Measurements from ENCODE around the gene KLK1. TPM values are rescaled to one million over a fixed set of nuclear protein-coding genes. Genes with fewer than 3 reads are reported as not detected.

Gene KLK1
- total and polyA plus RNA-seq, 10 of the 15 experiments (the other 5 are each of a cell fraction or from before 2014, with no cell fraction given) = 3.4 to 27.5 (median 20.2) TPM

DNA sequence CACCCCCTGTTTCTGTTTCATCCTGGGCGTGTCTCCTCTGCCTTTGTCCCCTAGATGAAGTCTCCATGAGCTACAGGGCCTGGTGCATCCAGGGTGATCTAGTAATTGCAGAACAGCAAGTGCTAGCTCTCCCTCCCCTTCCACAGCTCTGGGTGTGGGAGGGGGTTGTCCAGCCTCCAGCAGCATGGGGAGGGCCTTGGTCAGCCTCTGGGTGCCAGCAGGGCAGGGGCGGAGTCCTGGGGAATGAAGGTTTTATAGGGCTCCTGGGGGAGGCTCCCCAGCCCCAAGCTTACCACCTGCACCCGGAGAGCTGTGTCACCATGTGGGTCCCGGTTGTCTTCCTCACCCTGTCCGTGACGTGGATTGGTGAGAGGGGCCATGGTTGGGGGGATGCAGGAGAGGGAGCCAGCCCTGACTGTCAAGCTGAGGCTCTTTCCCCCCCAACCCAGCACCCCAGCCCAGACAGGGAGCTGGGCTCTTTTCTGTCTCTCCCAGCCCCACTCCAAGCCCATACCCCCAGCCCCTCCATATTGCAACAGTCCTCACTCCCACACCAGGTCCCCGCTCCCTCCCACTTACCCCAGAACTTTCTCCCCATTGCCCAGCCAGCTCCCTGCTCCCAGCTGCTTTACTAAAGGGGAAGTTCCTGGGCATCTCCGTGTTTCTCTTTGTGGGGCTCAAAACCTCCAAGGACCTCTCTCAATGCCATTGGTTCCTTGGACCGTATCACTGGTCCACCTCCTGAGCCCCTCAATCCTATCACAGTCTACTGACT lies 31.2 kb upstream of the KLK1 start, which contains the start of gene KLK3:
KLK3 (plus strand) TSS at position 280 of the 775 bp plus-strand sequence; CDS start at position 321, 41 bp downstream.
- DNase-seq (ENCODE audit: low read depth, low spot score) = no peak
- H4K20me1 ChIP-seq (ENCODE audit: control insufficient read depth, insufficient read depth) = no peaks in the 10 kb centered on the region
- no peaks in the 10 kb centered on the region; a peak in 3 of 4 replicates for H3K27me3 ChIP-seq (replicated peaks in 1 of 2; ENCODE audit: control insufficient read depth in 2 of 2, insufficient read depth in 2 of 2, low read length in 1 of 2)
- H3K4me2 ChIP-seq (ENCODE audit: control insufficient read depth, insufficient read depth) = no peak within 1 kb of the TSS
- no peak within 1 kb of the TSS for H3K27ac ChIP-seq (ENCODE audit: control insufficient read depth, insufficient read depth)
- CTCF ChIA-PET = interaction anchor here (1.1 kb wide), 1 partner anchor 67 kb away, joined by 7 read pairs; no protein-coding TSS in a partner anchor
- H3K36me3 ChIP-seq (ENCODE audit: control insufficient read depth in 2 of 2, insufficient read depth in 2 of 2, low read length in 1 of 2) = no peaks in the 10 kb centered on the region
- no peak for TF ChIP-seq TCF3 (IDR thresholded peaks at IDR 0.05; ENCODE audit: borderline replicate concordance, insufficient read depth, low read depth, low read length)
- no peak for TF ChIP-seq ZNF274 (IDR thresholded peaks at IDR 0.05; ENCODE audit: insufficient read depth, insufficient read length)
- TF ChIP-seq DPF2 (IDR thresholded peaks at IDR 0.05) = no peak
- no peak for TF ChIP-seq CHD4 (IDR thresholded peaks at IDR 0.05)
- TF ChIP-seq ETV6 (conservative IDR thresholded peaks at IDR 0.05 in 1 of 2, IDR thresholded peaks at IDR 0.05 in 1 of 2; ENCODE audit: borderline replicate concordance in 1 of 2, low read depth in 1 of 2) = no peak
- no peak for TF ChIP-seq RAD21 (IDR thresholded peaks at IDR 0.05; ENCODE audit: insufficient read depth, low read depth, low read length)
- TF ChIP-seq RFX5 (IDR thresholded peaks at IDR 0.05; ENCODE audit: low read depth, low read length) = no peak
- no peak for TF ChIP-seq JUNB (IDR thresholded peaks at IDR 0.05)
- TF ChIP-seq SREBF1 (IDR thresholded peaks at IDR 0.05; ENCODE audit: low read length) = no peak
- no peak for TF ChIP-seq RELA (IDR thresholded peaks at IDR 0.05; ENCODE audit: borderline replicate concordance, partially characterized antibody)
- RAD21 ChIA-PET (ENCODE audit: unreplicated experiment) = interaction anchor here (0.9 to 1.2 kb wide), 2 partner anchors 27 to 67 kb away, joined by 3 read pairs; no protein-coding TSS in a partner anchor
- H3K79me2 ChIP-seq (ENCODE audit: control insufficient read depth, insufficient read depth, low read length) = no peaks in the 10 kb centered on the region
- no TSS peak for BruUV-seq (replicated peaks)
- WGBS (ENCODE audit: insufficient coverage, insufficient replicate concordance, low lambda C conversion rate, missing lambda C conversion rate) = 21% methylated on average over 9 of the region's 9 CpGs
- H3K9ac ChIP-seq (ENCODE audit: control insufficient read depth, insufficient read depth, low read length) = no peak within 1 kb of the TSS
- SMC1A ChIA-PET (ENCODE audit: uncharacterized antibody, unreplicated experiment) = no interaction called here
- H3K4me3 ChIP-seq = no peak within 1 kb of the TSS
- 0 out of 2 replicates have a peak, but pooled peaks cover 3% of the 10 kb centered on the region for H3K4me1 ChIP-seq (ENCODE audit: control insufficient read depth, insufficient read depth, low read length)
- no peak for FAIRE-seq
- no peaks in the 10 kb centered on the region; the same call in 2 of the 3 replicates for H3K9me3 ChIP-seq (replicated peaks; ENCODE audit: control insufficient read depth, insufficient read depth, low read length)
- no peak for ATAC-seq
- no peak within 1 kb of the TSS for H2AFZ ChIP-seq (ENCODE audit: control insufficient read depth, low read depth, low read length)
- POLR2A ChIA-PET = interaction anchor here (1.4 kb wide), 1 partner anchor 9 kb away, joined by 3 read pairs; no protein-coding TSS in a partner anchor
- intact Hi-C loops (cut with micrococcal nuclease; ENCODE audit: unreplicated experiment) = no loop called here
- in situ Hi-C loops (cut with MboI) = no loop called here
